HG02885 (cell line): Measurements from ENCODE around the gene RGCC.
"Not testable (repeated sequence)": the region's sequence is repeated elsewhere in the genome, so short reads cannot be mapped to it uniquely, and the experiment has no call there.

Experiments
- ATAC-seq: cut with Tn5 transposase; IDR thresholded peaks from one replicate; pipeline ENCODE4 v1.9.1; 2021; ENCODE audit warnings: mild to moderate bottlenecking; ENCODE audit not compliant: unreplicated experiment, poor library complexity

The RGCC gene

DNA sequence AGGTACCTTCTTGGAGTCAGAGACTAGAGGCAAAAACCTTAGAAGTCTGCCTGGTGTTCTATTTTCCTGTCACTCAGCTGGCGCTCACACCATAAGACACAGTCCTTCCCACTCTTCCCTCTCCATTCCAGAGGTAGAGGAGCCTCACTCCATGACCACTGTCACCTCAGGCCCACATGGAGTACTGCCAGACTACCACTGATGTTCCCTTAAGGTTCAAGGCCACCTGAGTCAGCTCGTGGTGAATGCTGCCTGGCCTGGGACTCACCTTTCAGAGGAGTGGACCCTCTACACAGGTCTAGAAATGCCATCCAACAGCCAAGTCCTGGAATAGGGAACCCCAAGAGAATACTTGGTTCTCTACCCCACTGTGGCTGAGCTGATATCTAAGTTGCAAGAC lies 29.9 kb downstream of the RGCC start:
- ATAC-seq: no peak

DNA sequence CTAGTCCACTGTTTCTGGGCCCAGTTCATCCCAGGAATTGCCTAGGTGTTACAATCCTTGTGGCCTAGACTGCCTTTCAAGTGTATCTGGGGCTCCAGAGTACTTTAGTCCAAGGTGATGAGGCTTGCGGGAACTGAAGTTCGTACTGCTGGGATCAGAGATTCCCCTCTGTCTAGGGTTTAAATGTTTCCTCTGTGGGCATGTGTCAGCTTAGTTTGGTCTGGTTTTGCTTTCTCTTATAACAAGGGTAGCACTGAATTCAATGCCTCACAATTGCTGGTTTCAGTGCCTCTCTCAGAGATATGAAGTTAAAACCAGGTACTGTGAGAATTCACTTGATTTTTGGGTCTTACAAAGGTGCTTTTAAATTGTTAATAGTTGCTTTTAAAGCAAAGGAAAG lies 30.8 kb downstream of the RGCC start:
- no peak for ATAC-seq

GRCh38 chr13:41490371-41491015 lies 33.1 kb downstream of the RGCC start:
- ATAC-seq: no peak

DNA sequence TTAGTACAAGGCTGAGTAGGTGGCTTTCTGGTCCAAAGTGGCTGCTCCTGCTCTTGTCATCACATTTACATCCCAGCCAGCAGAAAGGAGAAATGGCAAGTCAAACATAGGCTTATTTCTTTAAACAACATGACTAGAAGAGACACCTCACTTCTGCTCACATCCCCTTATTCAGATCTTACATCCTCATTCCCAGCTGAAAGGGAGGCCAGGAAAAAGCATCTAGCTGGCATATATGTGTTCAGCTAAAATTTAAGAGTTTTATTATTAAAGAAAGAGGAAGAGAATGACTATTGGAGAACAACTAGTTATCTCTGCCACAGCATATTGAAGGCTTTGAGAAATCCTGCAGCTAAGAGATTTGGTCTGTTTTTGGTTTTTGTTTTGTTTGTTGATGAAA lies 34.1 kb downstream of the RGCC start:
- no peak for ATAC-seq

GRCh38 chr13:41492432-41493260 lies 35.3 kb downstream of the RGCC start:
- ATAC-seq: peak; percentile 69

GRCh38 chr13:41494202-41494601 lies 36.9 kb downstream of the RGCC start:
- no peak for ATAC-seq

DNA sequence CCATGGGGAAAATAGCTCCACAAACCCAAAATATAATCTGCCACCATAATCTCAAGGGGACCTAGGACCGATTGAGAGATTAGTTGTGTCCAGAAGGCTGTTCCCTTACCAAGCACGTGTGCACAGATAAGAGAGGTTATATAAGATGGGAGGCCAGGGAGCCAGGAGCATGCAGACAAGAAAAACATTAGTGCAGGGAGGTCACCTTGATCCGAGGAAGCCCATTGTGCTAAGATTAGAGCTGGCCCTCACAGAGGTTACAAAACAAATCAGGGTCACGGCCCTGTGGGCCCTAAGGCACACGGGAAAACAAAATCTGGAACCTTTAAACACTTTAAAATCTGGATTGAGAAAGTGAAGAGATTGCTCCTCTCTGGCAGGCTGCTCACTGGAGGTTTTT lies 37.7 kb downstream of the RGCC start:
- no peak for ATAC-seq

- no peak for ATAC-seq
Measured at GRCh38 chr13:41496420-41497234, 39.3 kb downstream of the RGCC start.

DNA sequence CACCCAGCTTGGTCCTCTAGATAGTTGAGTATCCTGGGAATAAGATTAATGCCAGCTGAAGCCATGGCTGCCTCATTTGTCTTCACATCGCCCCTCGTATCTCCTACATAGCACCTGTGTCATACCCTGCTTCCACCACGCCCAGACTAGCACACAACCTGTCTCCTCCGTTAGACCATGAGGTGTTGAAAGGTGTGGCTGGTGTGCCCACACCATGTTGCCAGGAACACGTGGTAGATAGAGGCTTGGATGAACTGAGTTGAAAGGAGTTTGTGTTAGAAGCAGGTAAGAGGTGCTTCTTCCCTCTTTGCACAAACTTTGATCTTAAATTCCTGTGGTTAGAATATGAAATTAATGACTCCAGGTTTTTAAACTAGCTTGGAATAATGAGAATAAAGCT lies 40.1 kb downstream of the RGCC start:
- ATAC-seq: no peak

- no peak for ATAC-seq
Measured at GRCh38 chr13:41499452-41499851, 42.1 kb downstream of the RGCC start.

GRCh38 chr13:41500511-41500910 lies 43.2 kb downstream of the RGCC start:
- peak; percentile 60 for ATAC-seq

- no peak for ATAC-seq
Measured at GRCh38 chr13:41501281-41501680, 43.9 kb downstream of the RGCC start.

DNA sequence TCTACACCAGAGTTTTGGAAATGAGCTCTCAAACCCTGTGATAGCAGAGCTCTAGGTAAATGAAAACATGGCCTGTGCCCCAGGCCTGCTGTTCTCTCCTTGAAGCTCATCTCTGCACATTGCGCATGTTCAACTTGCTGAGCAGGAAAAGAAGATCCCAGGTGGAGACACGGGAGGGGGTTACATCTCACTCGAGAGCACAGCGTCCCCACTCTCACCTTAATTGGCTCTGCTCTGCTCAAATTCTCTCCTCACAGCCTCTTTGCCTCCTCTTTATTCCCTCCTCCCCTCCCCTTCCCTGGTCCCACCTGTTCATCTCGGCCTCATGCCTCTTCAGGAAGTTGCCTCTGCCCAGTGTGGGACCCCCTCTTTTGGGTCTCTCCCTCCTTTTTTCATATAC lies 44.7 kb downstream of the RGCC start:
- no peak for ATAC-seq

DNA sequence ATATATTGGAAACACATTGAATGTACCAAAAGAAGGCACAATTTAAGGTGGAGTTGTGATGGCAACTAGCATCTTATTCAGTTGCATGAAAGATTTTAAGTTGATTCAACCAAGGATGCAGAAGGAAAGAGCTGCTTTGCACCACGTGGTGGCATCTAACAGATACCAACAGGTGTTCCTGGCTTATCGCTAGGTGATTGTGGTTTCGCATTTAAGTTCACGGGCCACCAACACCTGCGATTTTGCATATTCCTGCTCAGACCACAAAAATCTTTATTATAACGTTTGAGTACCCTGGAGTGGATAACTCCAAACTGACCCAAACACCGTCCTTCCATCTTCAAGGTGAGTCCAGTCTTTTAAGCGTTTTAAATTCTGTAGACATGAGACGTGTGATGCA lies 45.3 kb downstream of the RGCC start:
- ATAC-seq: peak; percentile 79

- ATAC-seq: no peak
Measured at GRCh38 chr13:41503356-41503755, 46.0 kb downstream of the RGCC start.

DNA sequence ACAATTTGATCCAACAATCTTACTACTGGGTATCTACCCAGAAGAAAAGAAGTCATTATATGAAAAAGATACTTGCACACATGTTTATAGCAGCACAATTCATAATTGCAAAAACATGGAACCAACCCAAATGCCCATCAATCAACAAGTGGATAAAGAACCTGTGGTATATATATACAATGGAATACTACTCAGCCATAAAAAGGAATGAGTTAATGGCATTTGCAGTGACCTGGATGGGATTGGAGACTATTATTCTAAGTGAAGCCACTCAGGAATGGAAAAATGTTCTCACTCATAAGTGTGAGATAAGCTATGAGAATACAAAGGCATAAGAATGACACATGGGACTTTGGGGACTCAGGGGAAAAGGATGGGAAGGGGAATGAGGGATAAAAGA lies 47.3 kb downstream of the RGCC start:
- not testable (repeated sequence) for ATAC-seq

DNA sequence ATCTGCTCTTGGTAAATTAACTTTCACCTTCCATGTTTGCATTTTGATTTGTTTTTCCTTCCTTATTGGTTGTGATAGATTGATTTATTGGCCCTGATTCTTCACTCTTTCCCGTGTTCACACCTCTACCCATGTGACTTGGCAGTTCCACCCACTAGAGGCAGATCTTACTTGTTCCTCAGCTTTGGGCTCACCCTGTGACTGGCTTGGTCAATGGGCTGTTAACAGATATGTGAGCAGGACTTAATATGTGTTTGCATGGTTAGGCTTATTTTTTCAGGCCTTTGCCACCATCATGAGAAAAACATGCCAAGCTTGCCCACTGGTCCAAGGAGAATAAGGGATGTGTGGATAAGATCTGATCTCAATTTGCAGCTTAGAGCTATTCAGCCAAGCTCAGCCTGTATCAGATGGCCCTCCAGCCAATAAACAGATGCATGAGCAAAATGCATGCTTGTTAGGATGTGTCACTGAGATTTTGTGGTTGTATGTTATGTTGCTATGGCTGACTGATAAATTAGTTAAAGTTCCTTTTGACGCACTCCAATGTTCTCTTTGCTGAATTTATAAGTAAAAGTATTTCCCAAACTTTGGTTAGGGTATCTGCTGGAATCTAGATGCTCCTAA lies 48.0 kb downstream of the RGCC start:
- ATAC-seq: no peak

DNA sequence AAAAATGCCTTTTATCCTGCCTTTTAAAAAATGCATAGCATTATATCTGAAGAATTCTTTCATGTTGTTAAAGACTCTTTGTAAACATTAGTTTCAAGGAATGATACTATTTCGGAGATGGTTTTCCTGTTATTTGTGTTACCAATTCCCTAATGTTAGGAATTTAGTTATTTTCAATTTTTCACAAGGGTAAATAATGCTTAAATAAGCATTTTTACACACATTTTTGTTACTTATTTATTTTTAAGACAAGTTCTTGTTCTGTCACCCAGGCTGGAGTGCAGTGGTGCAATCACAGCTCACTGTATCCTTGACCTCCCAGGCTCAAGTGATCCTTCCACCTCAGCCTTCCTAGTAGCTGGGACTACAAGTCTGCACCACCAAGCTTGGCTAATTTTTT lies 49.0 kb downstream of the RGCC start:
- ATAC-seq: no peak

GRCh38 chr13:41509971-41510370 lies 52.6 kb downstream of the RGCC start:
- no peak for ATAC-seq

- no peak for ATAC-seq
Measured at GRCh38 chr13:41511827-41512226, 54.5 kb downstream of the RGCC start.

- no peak for ATAC-seq
Measured at GRCh38 chr13:41512441-41512840, 55.1 kb downstream of the RGCC start.
